22Rv1 (cell line): Measurements from ENCODE around the gene KANK4.

ENCODE experiments used
- CTCF ChIP-seq: fragments of 450-650 bp; IDR thresholded peaks from 2 replicates; pipeline ENCODE4 v1.5.1; 2017; ENCODE audit warnings: mild to moderate bottlenecking
- ZFX ChIP-seq: fragments of 450-650 bp; IDR thresholded peaks from 2 replicates; pipeline ENCODE4 v1.6.1; 2017; ENCODE audit warnings: antibody characterized with exemption, borderline replicate concordance

DNA sequence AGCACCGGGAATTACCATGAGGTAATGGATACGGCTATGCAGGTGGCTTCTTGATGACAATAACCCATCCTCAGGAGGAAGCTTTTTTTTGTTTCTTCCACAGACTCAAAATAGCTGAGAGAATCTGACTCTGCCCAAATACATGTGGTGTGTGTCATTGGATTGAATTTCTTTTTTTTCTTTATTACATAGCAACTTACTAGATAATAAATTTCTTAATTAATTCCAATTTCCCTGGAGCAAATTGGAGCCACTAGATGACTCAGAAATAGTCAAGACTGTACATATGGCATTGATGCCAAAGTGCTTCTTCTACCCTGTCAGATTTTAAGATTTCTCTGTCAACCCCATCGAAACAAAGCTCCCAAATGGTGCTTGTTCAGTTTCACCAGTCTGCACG, 81.9 kb downstream of the KANK4 start:
- TF ChIP-seq CTCF, result no peak
- TF ChIP-seq ZFX, result no peak
